Calu3 (cell line): Measurements from ENCODE around the gene NPAS3. TPM values are rescaled to one million over a fixed set of nuclear protein-coding genes. Genes with fewer than 3 reads are reported as not detected.

Experiments
- BruUV-seq: library from RNA; stranded (reverse); fragments of 400-500 nt; replicated peaks from 2 replicates; lab custom pipeline; 2021; lab: Mats Ljungman, UMichigan
- CTCF ChIA-PET: fragments of 300-600 bp; sonication (Branson Sonifier 250); formaldehyde crosslinking; loops from one replicate; lab custom pipeline; 2022; ENCODE audit warnings: antibody characterized with exemption; lab: Charles Lee
- DNase-seq: peaks from one replicate; pipeline ENCODE4 v3.0.0; 2022
- H3K27ac Mint-ChIP-seq: one replicate; pipeline ENCODE4 v1.8.0; 2022; ENCODE audit warnings: mixed read lengths; ENCODE audit not compliant: unreplicated experiment
- H3K27me3 Mint-ChIP-seq: one replicate; pipeline ENCODE4 v1.8.0; 2022; ENCODE audit warnings: mixed read lengths; ENCODE audit not compliant: unreplicated experiment
- H3K36me3 Mint-ChIP-seq: one replicate; pipeline ENCODE4 v1.8.0; 2022; ENCODE audit warnings: mild to moderate bottlenecking, moderate library complexity, mixed read lengths; ENCODE audit not compliant: insufficient read depth, unreplicated experiment
- H3K4me1 Mint-ChIP-seq: one replicate; pipeline ENCODE4 v1.8.0; 2022; ENCODE audit warnings: mild to moderate bottlenecking, low read depth, mixed read lengths; ENCODE audit not compliant: unreplicated experiment
- H3K4me3 Mint-ChIP-seq: one replicate; pipeline ENCODE4 v1.8.0; 2022; ENCODE audit warnings: mild to moderate bottlenecking, low read depth, moderate library complexity, mixed read lengths; ENCODE audit not compliant: unreplicated experiment
- H3K9me3 Mint-ChIP-seq: one replicate; pipeline ENCODE4 v1.8.0; 2022; ENCODE audit warnings: low read depth, mixed read lengths; ENCODE audit not compliant: unreplicated experiment
- intact Hi-C: fragments of 100-400 bp; cut with micrococcal nuclease; formaldehyde crosslinking; loops from one replicate; pipeline ENCODE4 v1.10.0; 2022; ENCODE audit not compliant: unreplicated experiment
- total RNA-seq: library from RNA; stranded (reverse); gene quantifications from 2 replicates; pipeline ENCODE4 v1.2.3, GENCODE V29; 2022
- TF ChIP-seq, protein P1 (sequence below): fragments of 200-600 bp; IDR thresholded peaks from one replicate; pipeline ENCODE4 v1.8.0; 2022; ENCODE audit warnings: antibody characterized with exemption; ENCODE audit not compliant: unreplicated experiment

Gene NPAS3
- total RNA-seq, 1 experiment from 2014 or later = not detected

DNA sequence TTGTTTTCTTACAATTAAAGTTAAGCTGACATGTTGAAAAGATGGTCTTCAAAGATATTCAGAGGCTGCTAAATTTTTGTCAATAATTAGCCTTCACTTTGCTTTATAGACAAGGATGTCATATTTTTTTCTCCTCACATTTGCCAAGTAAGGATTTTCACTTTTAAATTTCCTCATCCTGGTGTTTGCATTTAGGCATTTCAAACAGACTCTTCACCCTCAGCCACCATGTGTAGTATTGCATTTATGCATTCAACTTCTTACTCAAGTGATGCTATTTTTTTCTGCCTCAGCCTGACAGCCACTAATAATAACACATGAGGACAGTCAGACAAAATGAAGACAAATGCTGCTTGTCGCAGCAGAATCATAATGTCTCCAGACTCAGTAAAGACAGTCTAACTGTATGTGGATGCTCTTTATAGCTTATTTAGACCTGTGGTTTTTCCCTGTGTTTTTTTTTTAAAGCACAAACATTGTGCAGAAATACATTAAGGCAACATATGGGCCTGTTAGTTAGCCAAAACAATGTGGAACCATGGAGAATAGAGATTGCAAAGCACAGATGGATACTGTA lies 481.5 kb downstream of the NPAS3 start:
- H3K9me3 Mint-ChIP-seq = no peaks in the 10 kb centered on the region
- CTCF ChIA-PET = no interaction called here
- BruUV-seq = no TSS peak

DNA sequence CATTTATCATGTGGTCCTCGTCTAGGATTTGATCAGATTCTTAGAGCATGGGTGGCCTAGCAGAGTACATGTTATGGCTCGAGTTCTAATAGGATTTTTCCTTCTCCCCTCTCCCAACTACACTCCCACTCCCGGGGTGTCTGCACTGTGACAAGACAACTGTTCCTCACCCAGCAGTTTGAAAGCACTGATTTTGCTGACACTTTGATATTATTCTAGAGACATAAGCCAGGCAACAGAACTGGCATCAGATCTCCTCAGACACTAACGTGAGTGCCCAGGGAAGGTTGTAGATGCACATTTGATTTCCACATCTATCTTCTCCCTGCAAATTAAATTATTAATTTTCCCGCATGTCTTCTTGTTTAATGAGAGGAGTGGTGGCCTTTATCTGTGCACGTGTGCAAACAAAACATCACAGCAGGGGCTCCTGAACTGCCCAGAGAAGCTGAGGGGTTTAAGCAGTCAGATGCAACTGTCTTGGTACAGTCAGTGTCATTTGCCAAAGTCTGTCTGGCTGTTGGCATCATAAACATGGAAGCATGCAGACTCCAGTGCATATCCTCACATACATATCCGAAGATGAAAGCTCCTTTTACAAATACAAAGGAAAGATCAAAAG lies 491.8 kb downstream of the NPAS3 start:
- TF ChIP-seq, protein P1, sequence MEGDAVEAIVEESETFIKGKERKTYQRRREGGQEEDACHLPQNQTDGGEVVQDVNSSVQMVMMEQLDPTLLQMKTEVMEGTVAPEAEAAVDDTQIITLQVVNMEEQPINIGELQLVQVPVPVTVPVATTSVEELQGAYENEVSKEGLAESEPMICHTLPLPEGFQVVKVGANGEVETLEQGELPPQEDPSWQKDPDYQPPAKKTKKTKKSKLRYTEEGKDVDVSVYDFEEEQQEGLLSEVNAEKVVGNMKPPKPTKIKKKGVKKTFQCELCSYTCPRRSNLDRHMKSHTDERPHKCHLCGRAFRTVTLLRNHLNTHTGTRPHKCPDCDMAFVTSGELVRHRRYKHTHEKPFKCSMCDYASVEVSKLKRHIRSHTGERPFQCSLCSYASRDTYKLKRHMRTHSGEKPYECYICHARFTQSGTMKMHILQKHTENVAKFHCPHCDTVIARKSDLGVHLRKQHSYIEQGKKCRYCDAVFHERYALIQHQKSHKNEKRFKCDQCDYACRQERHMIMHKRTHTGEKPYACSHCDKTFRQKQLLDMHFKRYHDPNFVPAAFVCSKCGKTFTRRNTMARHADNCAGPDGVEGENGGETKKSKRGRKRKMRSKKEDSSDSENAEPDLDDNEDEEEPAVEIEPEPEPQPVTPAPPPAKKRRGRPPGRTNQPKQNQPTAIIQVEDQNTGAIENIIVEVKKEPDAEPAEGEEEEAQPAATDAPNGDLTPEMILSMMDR = no peak
- Mint-ChIP-seq H3K4me3 (no peak overlapping the region), H3K27me3 (no peaks in the 10 kb centered on the region), H3K4me1 (no peaks in the 10 kb centered on the region), H3K36me3 (no peaks in the 10 kb centered on the region), H3K27ac (no peak overlapping the region), H3K9me3 (no peaks in the 10 kb centered on the region)
- no peak for DNase-seq
- CTCF ChIA-PET = no interaction called here
- intact Hi-C loops = loop anchor here (5.0 kb wide), 1 partner anchor 718 kb away; no protein-coding TSS in a partner anchor
- no TSS peak for BruUV-seq

More for the DNA sequence above, 481.5 kb downstream of the NPAS3 start:
- no peak for DNase-seq
- Mint-ChIP-seq H3K36me3 (no peaks in the 10 kb centered on the region), H3K27ac (no peak overlapping the region), H3K27me3 (peaks cover 10% of the 10 kb centered on the region), H3K4me1 (no peaks in the 10 kb centered on the region), H3K4me3 (no peak overlapping the region)
- intact Hi-C loops = no loop called here
- TF ChIP-seq, protein P1 = no peak

DNA sequence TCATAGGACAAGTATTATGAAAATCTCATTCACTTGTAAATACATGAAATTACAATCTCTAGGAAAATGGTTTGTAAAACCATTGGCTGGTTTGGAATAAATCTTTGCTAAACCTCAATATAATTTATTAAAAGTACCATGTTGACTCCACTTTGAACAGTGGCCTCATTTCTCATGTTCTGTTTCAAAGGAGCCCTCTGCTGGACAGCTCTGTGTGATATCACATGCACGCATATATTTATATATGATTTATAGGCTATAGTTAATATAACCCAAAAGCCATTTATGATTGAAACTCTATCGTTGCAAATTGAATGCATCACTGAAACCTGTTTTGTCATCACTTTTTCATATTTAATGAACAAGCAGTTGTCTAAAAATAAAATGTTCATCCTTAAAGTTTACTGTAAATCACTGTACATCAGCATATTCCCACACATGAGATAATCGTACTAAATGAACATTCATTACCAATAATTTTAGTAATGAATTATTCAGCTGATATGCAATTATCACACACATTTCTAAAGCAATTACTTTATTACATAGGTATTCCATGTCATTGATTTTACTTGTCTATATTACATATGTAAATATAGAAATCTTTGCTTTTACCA lies 493.8 kb downstream of the NPAS3 start:
- intact Hi-C loops = loop anchor here (1.0 to 5.0 kb wide), 3 partner anchors 361 to 856 kb away; no protein-coding TSS in a partner anchor
- Mint-ChIP-seq H3K4me1 (no peaks in the 10 kb centered on the region), H3K27me3 (no peaks in the 10 kb centered on the region), H3K4me3 (no peak overlapping the region), H3K27ac (no peak overlapping the region), H3K9me3 (no peaks in the 10 kb centered on the region), H3K36me3 (no peaks in the 10 kb centered on the region)
- no TSS peak for BruUV-seq
- CTCF ChIA-PET = no interaction called here
- no peak for DNase-seq
- TF ChIP-seq, protein P1 = no peak

DNA sequence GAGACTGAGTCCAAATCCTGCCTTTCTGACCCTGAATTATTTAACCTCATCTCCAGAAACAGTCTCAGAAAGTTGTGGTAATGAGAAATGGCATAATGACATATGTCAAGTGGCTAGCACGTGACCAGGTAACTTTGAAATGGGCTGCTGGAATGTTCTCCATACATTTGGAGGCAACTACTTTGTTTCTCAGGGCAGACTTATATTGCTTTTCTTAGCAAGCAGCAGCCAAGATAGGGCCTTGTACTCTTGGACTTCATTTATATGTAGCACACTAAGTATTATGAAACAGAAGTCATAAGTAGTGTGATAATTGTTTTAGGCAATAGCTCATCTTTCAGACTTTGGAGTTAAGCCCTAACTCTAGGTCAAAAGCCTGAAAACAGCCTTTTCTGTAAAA lies 494.7 kb downstream of the NPAS3 start:
- Mint-ChIP-seq H3K27ac (no peak overlapping the region), H3K4me1 (no peaks in the 10 kb centered on the region), H3K4me3 (no peak overlapping the region), H3K9me3 (no peaks in the 10 kb centered on the region), H3K36me3 (no peaks in the 10 kb centered on the region), H3K27me3 (peaks cover 9% of the 10 kb centered on the region)
- intact Hi-C loops = loop anchor here (5.0 kb wide), 1 partner anchor 721 kb away; no protein-coding TSS in a partner anchor
- TF ChIP-seq, protein P1 = no peak
- no peak for DNase-seq
- BruUV-seq = no TSS peak
- CTCF ChIA-PET = no interaction called here
